Spleen (tissue), 7 donors: ENCODE measurements around the gene CDC42BPG.

Source experiments
- CTCF ChIP-seq, 11 experiments: fragments of 200-600 bp in 7 of 11; fragments of 450-650 bp in 4 of 11; sonication (generic) in 4 of 11; IDR thresholded peaks in 8 of 11; conservative IDR thresholded peaks in 3 of 11; 1 replicate in 7 of 11; 2 replicates in 4 of 11; pipeline versions ENCODE4 v1.4.0 to v1.8.0; 2016 to 2021; ENCODE audit warnings: antibody characterized with exemption in 11 of 11, inconsistent platforms in 4 of 11, mild to moderate bottlenecking in 1 of 11
- POLR2A ChIP-seq, 3 donors: fragments of 450-650 bp; IDR thresholded peaks; one replicate each; pipeline ENCODE4 v1.5.1; 2017; ENCODE audit warnings: antibody characterized with exemption in 3 of 3, mild to moderate bottlenecking in 1 of 3
- donor health status: DM: no; HTN: no; CAD: no; lungs with moderate emphysema.
- donor health status: DM: no; HTN: no; CAD: no.
- donor health status: DM: no; HTN: no; CAD: no.

- no peak for TF ChIP-seq CTCF (IDR thresholded peaks at IDR 0.05 in 8 of 11, conservative IDR thresholded peaks at IDR 0.05 in 3 of 11)
- TF ChIP-seq POLR2A (IDR thresholded peaks at IDR 0.05) = no peak
Measured at GRCh38 chr11:64835616-64836447, 8.6 kb downstream of the CDC42BPG start.
